GM23338 (cell line): Measurements from ENCODE around the gene CLDN1. TPM values are rescaled to one million over a fixed set of nuclear protein-coding genes. Genes with fewer than 3 reads are reported as not detected.

Source experiments
- ATAC-seq: fragments of 200-7000 bp; cut with Tn5 transposase; 3 replicates; pipeline ENCODE4 v1.9.1; 2020
- DNase-seq: peaks from one replicate; pipeline ENCODE4 v3.0.0-alpha.2; 2015; ENCODE audit warnings: low spot score
- H2AFZ ChIP-seq: fragments of 200-600 bp; sonication (generic); 2 replicates; pipeline ENCODE4 v1.8.0; 2016; ENCODE audit warnings: antibody characterized with exemption, mild to moderate bottlenecking, moderate library complexity
- H3F3A ChIP-seq: fragments of 200-600 bp; sonication (generic); replicated peaks from 2 replicates; pipeline ENCODE4 v1.8.0; 2017; ENCODE audit warnings: antibody characterized with exemption, mixed run types, low read depth
- H3K27ac ChIP-seq: fragments of 200-600 bp; sonication (generic); 2 replicates; pipeline ENCODE4 v1.6.1; 2016; ENCODE audit warnings: low read depth
- H3K27me3 ChIP-seq: fragments of 200-600 bp; sonication (generic); 2 replicates; pipeline ENCODE4 v1.8.0; 2016; ENCODE audit warnings: mild to moderate bottlenecking, mixed run types, moderate library complexity; ENCODE audit not compliant: insufficient read depth
- H3K36me3 ChIP-seq: fragments of 200-600 bp; sonication (generic); 2 replicates; pipeline ENCODE4 v1.8.0; 2016; ENCODE audit warnings: mild to moderate bottlenecking; ENCODE audit not compliant: insufficient read depth
- H3K4me1 ChIP-seq: fragments of 200-600 bp; sonication (generic); 2 replicates; pipeline ENCODE4 v1.8.0; 2016; ENCODE audit warnings: mild to moderate bottlenecking, moderate library complexity; ENCODE audit not compliant: insufficient read depth
- H3K4me2 ChIP-seq: fragments of 200-600 bp; sonication (generic); 2 replicates; pipeline ENCODE4 v1.7.1; 2017; ENCODE audit warnings: mixed run types
- H3K4me3 ChIP-seq: fragments of 200-600 bp; sonication (generic); 2 replicates; pipeline ENCODE4 v1.6.1; 2016; ENCODE audit warnings: mixed run types
- H3K79me2 ChIP-seq: fragments of 200-600 bp; sonication (generic); replicated peaks from 2 replicates; pipeline ENCODE4 v1.8.0; 2017; ENCODE audit warnings: mild to moderate bottlenecking; ENCODE audit not compliant: insufficient read depth
- H3K9me2 ChIP-seq: fragments of 200-600 bp; sonication (generic); 2 replicates; pipeline ENCODE4 v1.8.0; 2017; ENCODE audit not compliant: insufficient read depth
- H4K20me1 ChIP-seq: fragments of 200-600 bp; sonication (generic); replicated peaks from 2 replicates; pipeline ENCODE4 v1.8.0; 2017; ENCODE audit warnings: mild to moderate bottlenecking; ENCODE audit not compliant: insufficient read depth
- H3K27ac Mint-ChIP-seq: 2 replicates; pipeline ENCODE4 v1.8.0; 2020; ENCODE audit warnings: inconsistent platforms, mild to moderate bottlenecking, moderate library complexity, mixed read lengths
- H3K27me3 Mint-ChIP-seq: 3 replicates; pipeline ENCODE4 v1.8.0; 2022; ENCODE audit warnings: low read depth, mild to moderate bottlenecking, moderate library complexity, mixed read lengths, inconsistent platforms; ENCODE audit not compliant: insufficient read depth, poor library complexity
- H3K36me3 Mint-ChIP-seq: 3 replicates; pipeline ENCODE4 v1.8.0; 2021; ENCODE audit warnings: low read depth, mild to moderate bottlenecking, inconsistent platforms, moderate library complexity, mixed read lengths
- H3K4me1 Mint-ChIP-seq: 3 replicates; pipeline ENCODE4 v1.8.0; 2020; ENCODE audit warnings: mild to moderate bottlenecking, inconsistent platforms, mixed read lengths
- H3K4me3 Mint-ChIP-seq: 3 replicates; pipeline ENCODE4 v1.8.0; 2021; ENCODE audit warnings: moderate library complexity, mild to moderate bottlenecking, inconsistent platforms, mixed read lengths
- H3K9me3 Mint-ChIP-seq: 3 replicates; pipeline ENCODE4 v1.8.0; 2020; ENCODE audit warnings: moderate library complexity, mild to moderate bottlenecking, inconsistent platforms, mixed read lengths
- CREB1 ChIP-seq: fragments of 250-450 bp; sonication (Bioruptor Pico); IDR thresholded peaks from 2 replicates; pipeline ENCODE4 v1.5.0; 2020; ENCODE audit warnings: low read depth, mild to moderate bottlenecking, moderate library complexity
- EZH2phosphoT487 ChIP-seq: fragments of 200-600 bp; sonication (generic); IDR thresholded peaks from one replicate; pipeline ENCODE4 v1.8.1; 2018; ENCODE audit warnings: antibody characterized with exemption; ENCODE audit not compliant: unreplicated experiment
- NANOG ChIP-seq: IDR thresholded peaks from 2 replicates; pipeline ENCODE4 v1.6.1; 2016; ENCODE audit warnings: antibody characterized with exemption, borderline replicate concordance
- POLR2AphosphoS5 ChIP-seq: IDR thresholded peaks from 2 replicates; pipeline ENCODE4 v1.6.1; 2016; ENCODE audit warnings: antibody characterized with exemption, low read depth
- polyA plus RNA-seq: library from polyadenylated mRNA; unstranded; fragments of >200 nt; fragmentation: Nextera tagmentation; extraction: Ambion mirVana; gene quantifications from 2 replicates; pipeline ENCODE4 v1.2.1, GENCODE V29; 2016
- total RNA-seq: library from RNA; depleted of rRNA; stranded (reverse); fragments of >200 nt; shearing (Covaris generic); gene quantifications from 2 replicates; pipeline ENCODE4 v1.2.3, GENCODE V29; 2014
- TF ChIP-seq, protein P1 (sequence below): fragments of 250-450 bp; sonication (Bioruptor Pico); IDR thresholded peaks from 2 replicates; pipeline ENCODE4 v1.5.0; 2020; ENCODE audit warnings: mild to moderate bottlenecking, moderate library complexity

CLDN1 gene
- total and polyA plus RNA-seq, 2 experiments from 2014 or later = 2.5 to 4.6 TPM

DNA sequence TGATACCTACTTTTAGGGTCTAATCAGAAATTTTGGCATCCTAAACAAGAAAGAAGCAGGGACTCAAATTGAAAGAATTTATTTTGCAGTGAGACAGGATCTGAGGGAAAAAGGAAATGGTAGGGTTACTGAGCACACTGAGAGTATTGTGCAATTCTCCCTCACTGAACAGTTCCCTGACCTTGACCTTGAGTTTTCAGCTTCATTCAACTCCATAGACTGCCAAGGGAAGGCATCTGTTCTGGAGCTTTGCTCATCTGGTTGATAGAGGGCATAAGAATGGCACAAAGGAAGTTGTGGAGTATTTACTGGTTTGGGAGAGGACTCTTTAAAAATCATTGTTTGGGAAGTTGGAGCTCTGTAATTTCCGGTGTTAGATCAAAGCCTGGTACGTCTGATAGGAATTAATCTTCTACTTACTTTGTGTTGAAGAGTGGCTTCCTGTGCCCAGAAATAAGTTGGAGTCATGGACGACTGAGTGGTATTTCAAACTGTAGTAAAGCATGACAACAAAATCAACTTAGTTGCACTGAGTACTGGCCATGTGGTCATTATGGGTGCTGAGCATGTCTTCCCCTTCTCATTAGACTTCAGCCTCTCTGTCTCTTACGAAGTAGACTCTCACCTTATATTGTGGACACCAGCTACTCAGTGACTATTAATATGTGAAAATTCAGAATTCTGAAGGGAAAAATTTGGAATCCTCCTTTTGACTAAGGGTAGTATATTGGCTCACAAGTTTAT is 40.8 kb downstream of the CLDN1 start (continued):
- TF ChIP-seq CREB1 (CRISPR knock-in tag) (no peak), POLR2AphosphoS5 (no peak), NANOG (no peak)
- TF ChIP-seq, protein P1, sequence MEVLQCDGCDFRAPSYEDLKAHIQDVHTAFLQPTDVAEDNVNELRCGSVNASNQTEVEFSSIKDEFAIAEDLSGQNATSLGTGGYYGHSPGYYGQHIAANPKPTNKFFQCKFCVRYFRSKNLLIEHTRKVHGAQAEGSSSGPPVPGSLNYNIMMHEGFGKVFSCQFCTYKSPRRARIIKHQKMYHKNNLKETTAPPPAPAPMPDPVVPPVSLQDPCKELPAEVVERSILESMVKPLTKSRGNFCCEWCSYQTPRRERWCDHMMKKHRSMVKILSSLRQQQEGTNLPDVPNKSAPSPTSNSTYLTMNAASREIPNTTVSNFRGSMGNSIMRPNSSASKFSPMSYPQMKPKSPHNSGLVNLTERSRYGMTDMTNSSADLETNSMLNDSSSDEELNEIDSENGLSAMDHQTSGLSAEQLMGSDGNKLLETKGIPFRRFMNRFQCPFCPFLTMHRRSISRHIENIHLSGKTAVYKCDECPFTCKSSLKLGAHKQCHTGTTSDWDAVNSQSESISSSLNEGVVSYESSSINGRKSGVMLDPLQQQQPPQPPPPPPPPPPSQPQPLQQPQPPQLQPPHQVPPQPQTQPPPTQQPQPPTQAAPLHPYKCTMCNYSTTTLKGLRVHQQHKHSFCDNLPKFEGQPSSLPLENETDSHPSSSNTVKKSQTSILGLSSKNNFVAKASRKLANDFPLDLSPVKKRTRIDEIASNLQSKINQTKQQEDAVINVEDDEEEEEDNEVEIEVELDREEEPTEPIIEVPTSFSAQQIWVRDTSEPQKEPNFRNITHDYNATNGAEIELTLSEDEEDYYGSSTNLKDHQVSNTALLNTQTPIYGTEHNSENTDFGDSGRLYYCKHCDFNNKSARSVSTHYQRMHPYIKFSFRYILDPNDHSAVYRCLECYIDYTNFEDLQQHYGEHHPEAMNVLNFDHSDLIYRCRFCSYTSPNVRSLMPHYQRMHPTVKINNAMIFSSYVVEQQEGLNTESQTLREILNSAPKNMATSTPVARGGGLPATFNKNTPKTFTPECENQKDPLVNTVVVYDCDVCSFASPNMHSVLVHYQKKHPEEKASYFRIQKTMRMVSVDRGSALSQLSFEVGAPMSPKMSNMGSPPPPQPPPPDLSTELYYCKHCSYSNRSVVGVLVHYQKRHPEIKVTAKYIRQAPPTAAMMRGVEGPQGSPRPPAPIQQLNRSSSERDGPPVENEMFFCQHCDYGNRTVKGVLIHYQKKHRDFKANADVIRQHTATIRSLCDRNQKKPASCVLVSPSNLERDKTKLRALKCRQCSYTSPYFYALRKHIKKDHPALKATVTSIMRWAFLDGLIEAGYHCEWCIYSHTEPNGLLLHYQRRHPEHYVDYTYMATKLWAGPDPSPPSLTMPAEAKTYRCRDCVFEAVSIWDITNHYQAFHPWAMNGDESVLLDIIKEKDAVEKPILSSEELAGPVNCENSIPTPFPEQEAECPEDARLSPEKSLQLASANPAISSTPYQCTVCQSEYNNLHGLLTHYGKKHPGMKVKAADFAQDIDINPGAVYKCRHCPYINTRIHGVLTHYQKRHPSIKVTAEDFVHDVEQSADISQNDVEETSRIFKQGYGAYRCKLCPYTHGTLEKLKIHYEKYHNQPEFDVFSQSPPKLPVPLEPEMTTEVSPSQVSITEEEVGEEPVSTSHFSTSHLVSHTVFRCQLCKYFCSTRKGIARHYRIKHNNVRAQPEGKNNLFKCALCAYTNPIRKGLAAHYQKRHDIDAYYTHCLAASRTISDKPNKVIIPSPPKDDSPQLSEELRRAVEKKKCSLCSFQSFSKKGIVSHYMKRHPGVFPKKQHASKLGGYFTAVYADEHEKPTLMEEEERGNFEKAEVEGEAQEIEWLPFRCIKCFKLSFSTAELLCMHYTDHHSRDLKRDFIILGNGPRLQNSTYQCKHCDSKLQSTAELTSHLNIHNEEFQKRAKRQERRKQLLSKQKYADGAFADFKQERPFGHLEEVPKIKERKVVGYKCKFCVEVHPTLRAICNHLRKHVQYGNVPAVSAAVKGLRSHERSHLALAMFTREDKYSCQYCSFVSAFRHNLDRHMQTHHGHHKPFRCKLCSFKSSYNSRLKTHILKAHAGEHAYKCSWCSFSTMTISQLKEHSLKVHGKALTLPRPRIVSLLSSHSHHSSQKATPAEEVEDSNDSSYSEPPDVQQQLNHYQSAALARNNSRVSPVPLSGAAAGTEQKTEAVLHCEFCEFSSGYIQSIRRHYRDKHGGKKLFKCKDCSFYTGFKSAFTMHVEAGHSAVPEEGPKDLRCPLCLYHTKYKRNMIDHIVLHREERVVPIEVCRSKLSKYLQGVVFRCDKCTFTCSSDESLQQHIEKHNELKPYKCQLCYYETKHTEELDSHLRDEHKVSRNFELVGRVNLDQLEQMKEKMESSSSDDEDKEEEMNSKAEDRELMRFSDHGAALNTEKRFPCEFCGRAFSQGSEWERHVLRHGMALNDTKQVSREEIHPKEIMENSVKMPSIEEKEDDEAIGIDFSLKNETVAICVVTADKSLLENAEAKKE (CRISPR knock-in tag) = no peak

DNA sequence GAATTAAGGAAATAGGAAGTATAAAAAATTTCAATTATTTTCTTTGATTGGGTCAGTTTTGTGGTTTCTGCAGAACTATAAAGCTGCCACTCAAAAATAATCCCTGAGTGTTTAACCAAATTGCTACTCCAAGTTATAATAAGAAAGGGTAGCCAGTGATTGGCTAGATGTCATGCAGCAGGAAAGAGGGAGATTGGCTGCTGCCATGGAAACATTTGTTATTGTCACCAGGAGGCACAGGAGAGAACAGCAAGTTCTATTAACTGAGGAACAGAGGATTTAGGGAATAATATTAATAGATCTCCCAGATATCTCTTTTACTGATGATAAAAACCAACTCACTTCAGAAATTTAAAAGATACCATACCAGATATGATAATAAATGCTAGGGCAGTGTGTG is 42.6 kb downstream of the CLDN1 start:
- Histone ChIP-seq H3K79me2 (no peaks in the 10 kb centered on the region), H3K27ac (no peak overlapping the region), H3K4me3 (no peak overlapping the region), H3K9me2 (no peaks in the 10 kb centered on the region), H3K36me3 (no peaks in the 10 kb centered on the region), H3K4me2 (no peak overlapping the region), H3K4me1 (no peaks in the 10 kb centered on the region), H2AFZ (no peak overlapping the region), H3K27me3 (no peaks in the 10 kb centered on the region), H4K20me1 (no peaks in the 10 kb centered on the region), H3F3A (no peaks in the 10 kb centered on the region)
- Mint-ChIP-seq H3K27ac (no peak overlapping the region), H3K27me3 (peaks cover 2% of the 10 kb centered on the region), H3K9me3 (no peaks in the 10 kb centered on the region), H3K4me1 (peaks cover 5% of the 10 kb centered on the region; the same call in 2 of the 3 replicates), H3K4me3 (no peak overlapping the region), H3K36me3 (no peaks in the 10 kb centered on the region)
- TF ChIP-seq EZH2phosphoT487 = no peak
- ATAC-seq (peak; percentile 35; the same call in 2 of the 3 replicates), DNase-seq (peak; percentile 47)
